Progenitor cell of endocrine pancreas (in vitro differentiated cells): Measurements from ENCODE around the gene PM20D2. TPM values are rescaled to one million over a fixed set of nuclear protein-coding genes. Genes with fewer than 3 reads are reported as not detected.

Experiments
- DNase-seq: peaks from one replicate; pipeline ENCODE4 v3.0.0; 2021; ENCODE audit warnings: low spot score; ENCODE audit not compliant: unreplicated experiment
- H3K27ac Mint-ChIP-seq: 2 replicates; pipeline ENCODE4 v1.8.0; 2021; ENCODE audit warnings: mild to moderate bottlenecking, moderate library complexity, mixed read lengths
- H3K27me3 Mint-ChIP-seq: 2 replicates; pipeline ENCODE4 v1.8.0; 2021; ENCODE audit warnings: mixed read lengths
- H3K36me3 Mint-ChIP-seq: 2 replicates; pipeline ENCODE4 v1.8.0; 2022; ENCODE audit warnings: mixed read lengths; ENCODE audit not compliant: insufficient read depth
- H3K4me1 Mint-ChIP-seq: 2 replicates; pipeline ENCODE4 v1.8.0; 2021; ENCODE audit warnings: low read depth, mixed read lengths
- H3K4me3 Mint-ChIP-seq: 2 replicates; pipeline ENCODE4 v1.8.0; 2021; ENCODE audit warnings: low read depth, mild to moderate bottlenecking, moderate library complexity, mixed read lengths
- H3K9me3 Mint-ChIP-seq: 2 replicates; pipeline ENCODE4 v1.8.0; 2021; ENCODE audit warnings: low read depth, mixed read lengths
- CTCF ChIP-seq: fragments of 200-600 bp; sonication (generic); IDR thresholded peaks from one replicate; pipeline ENCODE4 v1.5.0; 2021; ENCODE audit warnings: antibody characterized with exemption, mild to moderate bottlenecking; ENCODE audit not compliant: unreplicated experiment
- total RNA-seq: library from RNA; stranded (reverse); gene quantifications from 2 replicates; pipeline ENCODE4 v1.2.1, GENCODE V29; 2021

PM20D2 gene
- total RNA-seq, 1 donor from 2014 or later: 20.8 TPM

- Mint-ChIP-seq H3K36me3 (peaks cover 9% of the 10 kb centered on the region), H3K4me3 (no peak overlapping the region), H3K9me3 (peaks cover 7% of the 10 kb centered on the region), H3K27ac (no peak overlapping the region), H3K27me3 (no peaks in the 10 kb centered on the region), H3K4me1 (peaks cover 22% of the 10 kb centered on the region)
- TF ChIP-seq CTCF: no peak
- no peak for DNase-seq
Measured at GRCh38 chr6:89138173-89138572, 7.7 kb upstream of the PM20D2 start.

- TF ChIP-seq CTCF: no peak
- Mint-ChIP-seq H3K4me1 (peaks cover 25% of the 10 kb centered on the region), H3K4me3 (peak overlapping the region; percentile 2), H3K27me3 (no peaks in the 10 kb centered on the region), H3K36me3 (peaks cover 1% of the 10 kb centered on the region), H3K9me3 (no peaks in the 10 kb centered on the region), H3K27ac (peak overlapping the region; percentile 89)
- no peak for DNase-seq
Measured at GRCh38 chr6:89139509-89140346, 6.1 kb upstream of the PM20D2 start.

- H3K4me3 Mint-ChIP-seq: no peak overlapping the region
- H3K9me3 Mint-ChIP-seq: no peaks in the 10 kb centered on the region
- peaks cover 1% of the 10 kb centered on the region for H3K36me3 Mint-ChIP-seq
- peak overlapping the region; percentile 86 for H3K27ac Mint-ChIP-seq
- no peak for TF ChIP-seq CTCF
- peaks cover 25% of the 10 kb centered on the region for H3K4me1 Mint-ChIP-seq
- no peak for DNase-seq
- no peaks in the 10 kb centered on the region for H3K27me3 Mint-ChIP-seq
Measured at GRCh38 chr6:89140347-89141156, 5.3 kb upstream of the PM20D2 start.

GRCh38 chr6:89144354-89144906 is 1.4 kb upstream of the PM20D2 start:
- no peak for TF ChIP-seq CTCF
- no peak overlapping the region for H3K27ac Mint-ChIP-seq
- DNase-seq: no peak
- peaks cover 6% of the 10 kb centered on the region for H3K36me3 Mint-ChIP-seq
- no peaks in the 10 kb centered on the region for H3K9me3 Mint-ChIP-seq
- H3K4me3 Mint-ChIP-seq: no peak overlapping the region
- H3K4me1 Mint-ChIP-seq: peaks cover 36% of the 10 kb centered on the region
- peaks cover 5% of the 10 kb centered on the region for H3K27me3 Mint-ChIP-seq
